Heart right ventricle (tissue), 16 donors: ENCODE data around the gene ACVR1. TPM values are rescaled to one million over a fixed set of nuclear protein-coding genes. Genes with fewer than 3 reads are reported as not detected.
A peak's percentile ranks its signal among the peaks of the same experiment; 100 is the strongest.

Experiments
- ATAC-seq, 8 donors: fragments of 200-7000 bp; cut with Tn5 transposase; one replicate each; pipeline ENCODE4 v1.9.1; 2020; ENCODE audit warnings: mild to moderate bottlenecking in 8 of 8, moderate library complexity in 8 of 8, moderate number of reproducible peaks in 1 of 8
- DNase-seq, 2 donors: peaks; one replicate each; pipeline ENCODE4 v3.0.0-alpha.2; 2020
- H3K27ac ChIP-seq, 10 donors: fragments of 200-600 bp; sonication (generic) in 2 of 10; one replicate each; pipeline versions ENCODE4 v1.5.0 to v1.8.0; 2020 to 2022; ENCODE audit warnings: mild to moderate bottlenecking in 3 of 10
- H3K27me3 ChIP-seq, 7 donors: fragments of 200-600 bp; one replicate each; pipeline ENCODE4 v1.8.0; 2021 to 2022; ENCODE audit warnings: mild to moderate bottlenecking in 2 of 7
- H3K36me3 ChIP-seq, 9 donors: fragments of 200-600 bp; sonication (generic) in 1 of 9; one replicate each; pipeline versions ENCODE4 v1.5.0 to v1.8.0; 2020 to 2022; ENCODE audit warnings: mild to moderate bottlenecking in 2 of 9
- H3K4me1 ChIP-seq, 9 donors: fragments of 200-600 bp; sonication (generic) in 1 of 9; one replicate each; pipeline versions ENCODE4 v1.5.0 to v1.8.0; 2020 to 2022; ENCODE audit warnings: mild to moderate bottlenecking in 4 of 9
- H3K4me3 ChIP-seq, 10 donors: fragments of 200-600 bp; sonication (generic) in 2 of 10; one replicate each; pipeline versions ENCODE4 v1.5.0 to v1.8.0; 2020 to 2022; ENCODE audit warnings: mild to moderate bottlenecking in 7 of 10, moderate library complexity in 2 of 10
- H3K9me3 ChIP-seq, 11 donors: fragments of 200-600 bp in 10 of 11; sonication (generic) in 2 of 11; one replicate each; pipeline versions ENCODE4 v1.5.0 to v1.8.0; 2013 to 2022; ENCODE audit warnings: mild to moderate bottlenecking in 2 of 11, control low read depth in 1 of 11, moderate library complexity in 1 of 11
- CTCF ChIP-seq, 9 donors: fragments of 200-600 bp; sonication (generic) in 2 of 9; IDR thresholded peaks; one replicate each; pipeline versions ENCODE4 v1.5.0 to v1.8.0; 2021 to 2022; ENCODE audit warnings: antibody characterized with exemption in 9 of 9, mild to moderate bottlenecking in 5 of 9, moderate library complexity in 1 of 9
- WGBS, 2 donors: extraction: QIAGEN DNeasy Blood & Tissue Kit; methylation state at CpG; one replicate each; pipeline ENCODE4 v1.1.7; 2013; ENCODE audit warnings: inconsistent platforms in 1 of 2; 5-methylcytosine and 5-hydroxymethylcytosine counted together
- intact Hi-C, 10 donors: fragments of 100-400 bp; cut with DNase I; formaldehyde crosslinking; loops; one replicate each; pipeline versions ENCODE4 v1.11.1 to v1.14.2; 2022
- polyA plus RNA-seq, 2 donors: library from polyadenylated mRNA; stranded (reverse); fragments of 200-250 nt; gene quantifications; one replicate each; pipeline ENCODE4 v1.2.3, GENCODE V29; 2013
- total RNA-seq, 10 donors: library from RNA; stranded (reverse); fragmentation: NEBNext Ultra II Directional in 3 of 10; extraction: Animal tissue kit (Norgen Biotek cat#: 25700) in 3 of 10; gene quantifications; one replicate each; pipeline versions ENCODE4 v1.2.1 to v1.2.4, GENCODE V29; 2021 to 2023
- donor health status: Arrhythmogenic right ventricular cardiomyopathy.
- donor health status: ischemic (EF 13 %, LVEDD 7.1; RV severe dilation, severe dysfunction).
- donor health status: healthy with polysubstance abuse.
- donor health status: DM: no; HTN: yes; CAD: no.
- donor health status: DM: no; HTN: no; CAD: no.
- donor health status: ischemic (EF 25% LVEDD 6.9; RV normal size, moderate dysfunction).
- donor health status: ischemic (EF 25% LVEDD 5.7; RV mildly dilated, moderate dysfunction).
- donor health status: healthy.
- donor health status: DM: yes; HTN: yes; CAD: no.
- donor health status: Ischemic cardiomyopathy.
- donor health status: ischemic (EF 35%, LVEDD 5.7; RV mildly dilated, moderate dysfunction).
- donor health status: nonischemic (EF 11% LVEDD 7.7; RV severe dilation, severe dysfunction).
- donor health status: DM: yes; HTN: yes; CAD: no.
- donor health status: PGD.
- donor health status: ischemic (EF 29% LVEDD 5.4; RV normal size, mild dysfunction).
- donor health status: nonischemic (EF 23%, LVEDD 6.1; RV moderate dilation, normal function).

Gene ACVR1
- total and polyA plus RNA-seq, 12 donors: 4.2 to 32.7 (median 22.2) TPM

- 77 to 81% methylated on average over 2 of the region's 2 CpGs for WGBS, 2 donors
- DNase-seq (no peak), ATAC-seq (no peak)
- no peak overlapping the region for H3K4me3 ChIP-seq
- peaks cover 0 to 29% (median 15%) of the 10 kb centered on the region in 9 donors for H3K4me1 ChIP-seq
- no peak for TF ChIP-seq CTCF (IDR thresholded peaks at IDR 0.05)
- H3K27me3 ChIP-seq: no peaks in the 10 kb centered on the region
- intact Hi-C loops: no loop called here
- peak overlapping the region in 1 of 10 donors; percentile 58 for H3K27ac ChIP-seq
- no peaks in the 10 kb centered on the region for H3K9me3 ChIP-seq
- peaks cover 0 to 18% (median 0%) of the 10 kb centered on the region in 9 donors for H3K36me3 ChIP-seq
Measured at GRCh38 chr2:157856187-157856515, 20.0 kb downstream of the ACVR1 start.

GRCh38 chr2:157853820-157854219 lies 22.3 kb downstream of the ACVR1 start:
- TF ChIP-seq CTCF (IDR thresholded peaks at IDR 0.05): no peak
- Histone ChIP-seq H3K4me3 (no peak overlapping the region), H3K27me3 (no peaks in the 10 kb centered on the region), H3K4me1 (peaks cover 0 to 36% (median 21%) of the 10 kb centered on the region in 9 donors), H3K9me3 (peaks cover 0 to under 1% (median 0%) of the 10 kb centered on the region in 11 donors), H3K36me3 (peaks cover 0 to 16% (median 0%) of the 10 kb centered on the region in 9 donors), H3K27ac (no peak overlapping the region)
- no peak for DNase-seq
- ATAC-seq: peak in 5 of 8 donors; percentile 19 to 88 (median 58)
- 57 to 71% methylated on average over 3 of the region's 3 CpGs for WGBS, 2 donors
- intact Hi-C loops: no loop called here

- 77 to 94% methylated on average over 2 of the region's 2 CpGs for WGBS, 2 donors
- no peak for TF ChIP-seq CTCF (IDR thresholded peaks at IDR 0.05)
- DNase-seq: no peak
- Histone ChIP-seq H3K4me3 (no peak overlapping the region), H3K9me3 (peaks cover 0 to 7% (median 0%) of the 10 kb centered on the region in 11 donors), H3K27me3 (no peaks in the 10 kb centered on the region), H3K27ac (no peak overlapping the region), H3K4me1 (peaks cover 0 to 36% (median 21%) of the 10 kb centered on the region in 9 donors), H3K36me3 (peaks cover 0 to 16% (median 0%) of the 10 kb centered on the region in 9 donors)
- intact Hi-C loops: no loop called here
- peak in 2 of 8 donors; percentile 15 to 29 for ATAC-seq
Measured at GRCh38 chr2:157853211-157853610, 22.9 kb downstream of the ACVR1 start.

GRCh38 chr2:157849591-157849990 lies 26.5 kb downstream of the ACVR1 start:
- Histone ChIP-seq H3K9me3 (peaks cover 0 to 10% (median 0%) of the 10 kb centered on the region in 11 donors), H3K4me1 (peaks cover 0 to 51% (median 23%) of the 10 kb centered on the region in 9 donors), H3K4me3 (no peak overlapping the region), H3K36me3 (peaks cover 0 to 9% (median 0%) of the 10 kb centered on the region in 9 donors), H3K27ac (no peak overlapping the region), H3K27me3 (no peaks in the 10 kb centered on the region)
- no peak for TF ChIP-seq CTCF (IDR thresholded peaks at IDR 0.05)
- DNase-seq: no peak
- WGBS, 2 donors: 63 to 80% methylated on average over 2 of the region's 2 CpGs
- no peak for ATAC-seq
- intact Hi-C loops: no loop called here
